H1 (cell line): ENCODE data around the gene HMMR. TPM values are rescaled to one million over a fixed set of nuclear protein-coding genes. Genes with fewer than 3 reads are reported as not detected.

Experiments used
- CBX5 ChIP-seq: fragments of 300-800, 300-1000 bp; sonication (generic); IDR thresholded peaks from 2 replicates; pipeline ENCODE4 v1.7.1; 2016; ENCODE audit warnings: antibody characterized with exemption, low read length, low read depth
- POLR2AphosphoS5 ChIP-seq: IDR thresholded peaks from 2 replicates; pipeline ENCODE4 v1.6.1; 2011; ENCODE audit warnings: low read depth, low read length
- POU5F1 ChIP-seq: IDR thresholded peaks from 2 replicates; pipeline ENCODE4 v1.6.1; 2011; ENCODE audit warnings: low read depth, mild to moderate bottlenecking, low read length, moderate library complexity
- polyA plus RNA-seq, 7 experiments: library from polyadenylated mRNA; depleted of rRNA in 3 of 7; stranded (reverse) in 5 of 7; unstranded in 2 of 7; fragments of >200 nt in 5 of 7; fragments of 200-250 nt in 2 of 7; gene quantifications; 1 replicate in 5 of 7; 2 replicates in 1 of 7; 4 replicates in 1 of 7; pipeline versions ENCODE4 v1.2.1 to v1.2.3, GENCODE V29; 2011 to 2013; ENCODE audit warnings: missing spikeins in 2 of 7, mixed read lengths in 2 of 7
- total RNA-seq: library from RNA; stranded (reverse); fragmentation: NEBNext Ultra II Directional; extraction: Animal tissue kit (Norgen Biotek cat#: 25700); gene quantifications from 2 replicates; pipeline ENCODE4 v1.2.1, GENCODE V29; 2021

Gene HMMR
- total and polyA plus RNA-seq, 2 of the 8 experiments (the other 6 are each of a cell fraction or from before 2014, with no cell fraction given) = 17.5 to 77.3 TPM

GRCh38 chr5:163460562-163461171 is at the start of gene HMMR (continued):
- TF ChIP-seq POLR2AphosphoS5 (peak; percentile 86), POU5F1 (no peak), CBX5 (no peak)
